Chondrocyte (in vitro differentiated cells): ENCODE data around the gene PPP4C. TPM values are rescaled to one million over a fixed set of nuclear protein-coding genes. Genes with fewer than 3 reads are reported as not detected.

Experiments used
- DNase-seq: peaks from one replicate; pipeline ENCODE4 v3.0.0; 2021; ENCODE audit warnings: mixed read lengths, low spot score
- H3K27ac Mint-ChIP-seq: one replicate; pipeline ENCODE4 v1.8.0; 2021; ENCODE audit warnings: mild to moderate bottlenecking, moderate library complexity, mixed read lengths; ENCODE audit not compliant: unreplicated experiment
- H3K27me3 Mint-ChIP-seq: 2 replicates; pipeline ENCODE4 v1.8.0; 2021; ENCODE audit warnings: low read depth, mixed read lengths
- H3K36me3 Mint-ChIP-seq: 2 replicates; pipeline ENCODE4 v1.8.0; 2021; ENCODE audit warnings: low read depth, mixed read lengths
- H3K4me1 Mint-ChIP-seq: 2 replicates; pipeline ENCODE4 v1.8.0; 2021; ENCODE audit warnings: low read depth, mild to moderate bottlenecking, mixed read lengths
- H3K4me3 Mint-ChIP-seq: one replicate; pipeline ENCODE4 v1.8.0; 2021; ENCODE audit warnings: mild to moderate bottlenecking, moderate library complexity, mixed read lengths; ENCODE audit not compliant: unreplicated experiment
- H3K9me3 Mint-ChIP-seq: 2 replicates; pipeline ENCODE4 v1.8.0; 2021; ENCODE audit warnings: low read depth, mixed read lengths
- CTCF ChIP-seq: fragments of 200-600 bp; sonication (generic); IDR thresholded peaks from 2 replicates; pipeline ENCODE4 v1.5.0; 2021; ENCODE audit warnings: antibody characterized with exemption, mild to moderate bottlenecking, moderate library complexity
- total RNA-seq: library from RNA; stranded (reverse); gene quantifications from 3 replicates; pipeline ENCODE4 v1.2.1, GENCODE V29; 2021

PPP4C gene
- total RNA-seq, 1 donor from 2014 or later = 81.0 TPM

GRCh38 chr16:30084096-30084815 is 8.5 kb downstream of the PPP4C start:
- Mint-ChIP-seq H3K4me1 (peaks cover 5% of the 10 kb centered on the region), H3K36me3 (peaks cover 19% of the 10 kb centered on the region), H3K4me3 (no peak overlapping the region), H3K9me3 (no peaks in the 10 kb centered on the region), H3K27ac (no peak overlapping the region), H3K27me3 (no peaks in the 10 kb centered on the region)
- TF ChIP-seq CTCF = no peak
- no peak for DNase-seq

- no peak overlapping the region for H3K4me3 Mint-ChIP-seq
- no peaks in the 10 kb centered on the region for H3K9me3 Mint-ChIP-seq
- no peaks in the 10 kb centered on the region for H3K27me3 Mint-ChIP-seq
- DNase-seq = no peak
- TF ChIP-seq CTCF = no peak
- peaks cover 19% of the 10 kb centered on the region for H3K36me3 Mint-ChIP-seq
- peaks cover 7% of the 10 kb centered on the region for H3K4me1 Mint-ChIP-seq
- H3K27ac Mint-ChIP-seq = no peak overlapping the region
Observed at GRCh38 chr16:30084816-30085159, 9.0 kb downstream of the PPP4C start.

GRCh38 chr16:30085247-30085646 is 9.5 kb downstream of the PPP4C start:
- Mint-ChIP-seq H3K36me3 (peaks cover 19% of the 10 kb centered on the region), H3K4me3 (no peak overlapping the region), H3K27ac (no peak overlapping the region), H3K9me3 (no peaks in the 10 kb centered on the region), H3K27me3 (no peaks in the 10 kb centered on the region), H3K4me1 (peaks cover 12% of the 10 kb centered on the region)
- TF ChIP-seq CTCF = no peak
- DNase-seq = no peak

- H3K27ac Mint-ChIP-seq = no peak overlapping the region
- no peaks in the 10 kb centered on the region for H3K27me3 Mint-ChIP-seq
- peaks cover 15% of the 10 kb centered on the region for H3K4me1 Mint-ChIP-seq
- no peaks in the 10 kb centered on the region for H3K9me3 Mint-ChIP-seq
- no peak for TF ChIP-seq CTCF
- DNase-seq = no peak
- no peak overlapping the region for H3K4me3 Mint-ChIP-seq
- peaks cover 19% of the 10 kb centered on the region for H3K36me3 Mint-ChIP-seq
Observed at GRCh38 chr16:30085820-30086219, 10.0 kb downstream of the PPP4C start.

- no peak overlapping the region for H3K27ac Mint-ChIP-seq
- DNase-seq = no peak
- peaks cover 15% of the 10 kb centered on the region for H3K4me1 Mint-ChIP-seq
- no peak overlapping the region for H3K4me3 Mint-ChIP-seq
- no peak for TF ChIP-seq CTCF
- H3K36me3 Mint-ChIP-seq = peaks cover 16% of the 10 kb centered on the region
- no peaks in the 10 kb centered on the region for H3K9me3 Mint-ChIP-seq
- H3K27me3 Mint-ChIP-seq = no peaks in the 10 kb centered on the region
Observed at GRCh38 chr16:30086291-30087140, 10.7 kb downstream of the PPP4C start.
